Kidney (tissue), 22 donors: ENCODE results near the gene RPS5. TPM values are rescaled to one million over a fixed set of nuclear protein-coding genes. Genes with fewer than 3 reads are reported as not detected.

ENCODE experiments used
- DNase-seq, 5 donors: peaks; one replicate each; pipeline ENCODE4 v3.0.0-alpha.2; 2013 to 2020
- FAIRE-seq: peaks from 2 replicates; lab custom pipeline; 2012; peaks lifted over from hg19 to GRCh38; lab: Jason Lieb, UNC
- H3K27ac ChIP-seq, 2 donors: one replicate each; pipeline ENCODE4 v1.7.0; 2013; ENCODE audit warnings: low read depth in 2 of 2, low read length in 2 of 2, inconsistent platforms in 1 of 2
- H3K27me3 ChIP-seq: one replicate; pipeline ENCODE4 v1.7.1; 2013; ENCODE audit warnings: low read length, inconsistent platforms; ENCODE audit not compliant: control insufficient read depth, insufficient read depth
- H3K36me3 ChIP-seq, 3 donors: one replicate each; pipeline versions ENCODE4 v1.7.0 to v1.7.1; 2013; ENCODE audit warnings: low read length in 3 of 3, control low read depth in 1 of 3, inconsistent platforms in 1 of 3; ENCODE audit not compliant: insufficient read depth in 3 of 3, control insufficient read depth in 2 of 3
- H3K4me1 ChIP-seq, 3 donors: one replicate each; pipeline versions ENCODE4 v1.7.0 to v1.7.1; 2013; ENCODE audit warnings: low read length in 3 of 3, inconsistent platforms in 1 of 3, low read depth in 1 of 3; ENCODE audit not compliant: control insufficient read depth in 2 of 3, insufficient read depth in 2 of 3
- H3K4me3 ChIP-seq, 3 donors: one replicate each; pipeline versions ENCODE4 v1.7.0 to v1.8.1; 2013; ENCODE audit warnings: low read length in 3 of 3, control low read depth in 1 of 3, inconsistent platforms in 1 of 3
- H3K9ac ChIP-seq, 3 donors: one replicate each; pipeline versions ENCODE4 v1.7.0 to v1.7.1; 2013; ENCODE audit warnings: low read length in 3 of 3, control low read depth in 1 of 3, inconsistent platforms in 1 of 3
- H3K9me3 ChIP-seq, 3 donors: one replicate each; pipeline versions ENCODE4 v1.7.0 to v1.7.1; 2013; ENCODE audit warnings: low read length in 3 of 3, control low read depth in 1 of 3, inconsistent platforms in 1 of 3; ENCODE audit not compliant: control insufficient read depth in 2 of 3, insufficient read depth in 1 of 3
- intact Hi-C: fragments of 100-400 bp; cut with DNase I; formaldehyde crosslinking; loops from one replicate; pipeline ENCODE4 v1.11.1; 2022
- long read RNA-seq, 10 donors: library from polyadenylated mRNA in 1 of 10; unstranded in 1 of 10; transcript quantifications; one replicate each; pipeline ENCODE4 v2.0.0 and lab custom pipeline, GENCODE V29; 2021 to 2026
- polyA plus RNA-seq: library from polyadenylated mRNA; stranded (reverse); fragments of 350-450 nt; fragmentation: Illumina TruSeq; extraction: RNeasy Lipid Tissue Mini Kit (QIAGEN cat#74804); gene quantifications from one replicate; pipeline ENCODE4 v1.2.3, GENCODE V29; 2014; ENCODE audit warnings: low read depth, low replicate concordance; ENCODE audit not compliant: insufficient read depth
- total RNA-seq: library from RNA; stranded (reverse); fragmentation: NEBNext Ultra II Directional; extraction: Animal tissue kit (Norgen Biotek cat#: 25700); gene quantifications from one replicate; pipeline ENCODE4 v1.2.1, GENCODE V29; 2021
- TF ChIP-seq, protein P1 (sequence below): IDR thresholded peaks from 3 replicates; pipeline ENCODE4 v1.5.1; 2012; ENCODE audit warnings: mild to moderate bottlenecking, moderate library complexity, borderline replicate concordance; ENCODE audit not compliant: insufficient read depth; ENCODE audit errors: extremely low read depth
- donor health status: control.
- donor health status: control.
- donor health status: control.
- donor health status: control.
- donor health status: control.
- donor health status: DM: yes; HTN: yes; CAD: no.
- donor health status: Normal renal cell carcinoma (clear cell type).

RPS5 gene
- 802 TPM for total RNA-seq
- polyA plus RNA-seq, result 929 TPM
- long read RNA-seq, donor 1, transcript RPS5-207 (1 exons, 1,747 nt), result minor isoform, 17 of 593 reads
- long read RNA-seq, donor 1, transcript RPS5-201 (6 exons, 740 nt), result major isoform, 418 of 593 reads
- long read RNA-seq, donor 1, transcript RPS5-206 (4 exons, 970 nt), result minor isoform, 7 of 593 reads
- long read RNA-seq, donor 1, transcript RPS5-202 (5 exons, 1,520 nt), result minor isoform, 37 of 593 reads
- long read RNA-seq, donor 1, partial matches to known transcripts, result 95 of 593 reads
- long read RNA-seq, donor 1, other reads (novel, unspliced or antisense), result 15 of 593 reads
- long read RNA-seq, donor 2, transcript RPS5-207 (1 exons, 1,747 nt), result minor isoform, 6 of 738 reads
- long read RNA-seq, donor 2, transcript RPS5-202 (5 exons, 1,520 nt), result minor isoform, 32 of 738 reads
- long read RNA-seq, donor 2, transcript RPS5-201 (6 exons, 740 nt), result major isoform, 564 of 738 reads
- long read RNA-seq, donor 2, transcript RPS5-206 (4 exons, 970 nt), result minor isoform, 16 of 738 reads
- long read RNA-seq, donor 2, partial matches to known transcripts, result 105 of 738 reads
- long read RNA-seq, donor 2, other reads (novel, unspliced or antisense), result 8 of 738 reads
- long read RNA-seq, donor 3, transcript RPS5-202 (5 exons, 1,520 nt), result minor isoform, 28 of 798 reads
- long read RNA-seq, donor 3, transcript RPS5-201 (6 exons, 740 nt), result major isoform, 619 of 798 reads
- long read RNA-seq, donor 3, transcript RPS5-207 (1 exons, 1,747 nt), result minor isoform, 13 of 798 reads
- long read RNA-seq, donor 3, transcript RPS5-208 (2 exons, 523 nt), result minor isoform, 8 of 798 reads
- long read RNA-seq, donor 3, partial matches to known transcripts, result 108 of 798 reads
- long read RNA-seq, donor 3, other reads (novel, unspliced or antisense), result 14 of 798 reads
- long read RNA-seq, donor 4, transcript RPS5-201 (6 exons, 740 nt), result major isoform, 409 of 473 reads
- long read RNA-seq, donor 4, transcript RPS5-202 (5 exons, 1,520 nt), result minor isoform, 23 of 473 reads
- long read RNA-seq, donor 4, transcript RPS5-206 (4 exons, 970 nt), result minor isoform, 6 of 473 reads
- long read RNA-seq, donor 4, partial matches to known transcripts, result 33 of 473 reads
- long read RNA-seq, donor 4, other reads (novel, unspliced or antisense), result 0 of 473 reads
- long read RNA-seq, donor 5, transcript RPS5-201 (6 exons, 740 nt), result major isoform, 36 of 37 reads
- long read RNA-seq, donor 5, partial matches to known transcripts, result 0 of 37 reads
- long read RNA-seq, donor 5, other reads (novel, unspliced or antisense), result 0 of 37 reads
- long read RNA-seq, donor 6, transcript RPS5-201 (6 exons, 740 nt), result major isoform, 1,533 of 2,169 reads
- long read RNA-seq, donor 6, transcript RPS5-207 (1 exons, 1,747 nt), result minor isoform, 39 of 2,169 reads
- long read RNA-seq, donor 6, transcript RPS5-202 (5 exons, 1,520 nt), result minor isoform, 143 of 2,169 reads
- long read RNA-seq, donor 6, transcript RPS5-206 (4 exons, 970 nt), result minor isoform, 17 of 2,169 reads
- long read RNA-seq, donor 6, partial matches to known transcripts, result 392 of 2,169 reads
- long read RNA-seq, donor 6, other reads (novel, unspliced or antisense), result 38 of 2,169 reads
- long read RNA-seq, donor 7, transcript RPS5-202 (5 exons, 1,520 nt), result minor isoform, 12 of 262 reads
- long read RNA-seq, donor 7, transcript RPS5-201 (6 exons, 740 nt), result major isoform, 227 of 262 reads
- long read RNA-seq, donor 7, partial matches to known transcripts, result 20 of 262 reads
- long read RNA-seq, donor 7, other reads (novel, unspliced or antisense), result 2 of 262 reads
- long read RNA-seq, donor 8, transcript RPS5-202 (5 exons, 1,520 nt), result minor isoform, 55 of 746 reads
- long read RNA-seq, donor 8, transcript RPS5-201 (6 exons, 740 nt), result major isoform, 530 of 746 reads
- long read RNA-seq, donor 8, transcript RPS5-206 (4 exons, 970 nt), result minor isoform, 7 of 746 reads
- long read RNA-seq, donor 8, transcript RPS5-207 (1 exons, 1,747 nt), result minor isoform, 20 of 746 reads
- long read RNA-seq, donor 8, partial matches to known transcripts, result 113 of 746 reads
- long read RNA-seq, donor 8, other reads (novel, unspliced or antisense), result 16 of 746 reads
- long read RNA-seq, donor 9, transcript RPS5-202 (5 exons, 1,520 nt), result minor isoform, 36 of 368 reads
- long read RNA-seq, donor 9, transcript RPS5-207 (1 exons, 1,747 nt), result minor isoform, 6 of 368 reads
- long read RNA-seq, donor 9, transcript RPS5-201 (6 exons, 740 nt), result major isoform, 250 of 368 reads
- long read RNA-seq, donor 9, partial matches to known transcripts, result 62 of 368 reads
- long read RNA-seq, donor 9, other reads (novel, unspliced or antisense), result 6 of 368 reads
- long read RNA-seq, donor 10, transcript RPS5-207 (1 exons, 1,747 nt), result minor isoform, 20 of 677 reads
- long read RNA-seq, donor 10, transcript RPS5-202 (5 exons, 1,520 nt), result minor isoform, 52 of 677 reads
- long read RNA-seq, donor 10, transcript RPS5-206 (4 exons, 970 nt), result minor isoform, 16 of 677 reads
- long read RNA-seq, donor 10, transcript RPS5-201 (6 exons, 740 nt), result major isoform, 407 of 677 reads
- long read RNA-seq, donor 10, partial matches to known transcripts, result 178 of 677 reads
- long read RNA-seq, donor 10, other reads (novel, unspliced or antisense), result 0 of 677 reads

DNA sequence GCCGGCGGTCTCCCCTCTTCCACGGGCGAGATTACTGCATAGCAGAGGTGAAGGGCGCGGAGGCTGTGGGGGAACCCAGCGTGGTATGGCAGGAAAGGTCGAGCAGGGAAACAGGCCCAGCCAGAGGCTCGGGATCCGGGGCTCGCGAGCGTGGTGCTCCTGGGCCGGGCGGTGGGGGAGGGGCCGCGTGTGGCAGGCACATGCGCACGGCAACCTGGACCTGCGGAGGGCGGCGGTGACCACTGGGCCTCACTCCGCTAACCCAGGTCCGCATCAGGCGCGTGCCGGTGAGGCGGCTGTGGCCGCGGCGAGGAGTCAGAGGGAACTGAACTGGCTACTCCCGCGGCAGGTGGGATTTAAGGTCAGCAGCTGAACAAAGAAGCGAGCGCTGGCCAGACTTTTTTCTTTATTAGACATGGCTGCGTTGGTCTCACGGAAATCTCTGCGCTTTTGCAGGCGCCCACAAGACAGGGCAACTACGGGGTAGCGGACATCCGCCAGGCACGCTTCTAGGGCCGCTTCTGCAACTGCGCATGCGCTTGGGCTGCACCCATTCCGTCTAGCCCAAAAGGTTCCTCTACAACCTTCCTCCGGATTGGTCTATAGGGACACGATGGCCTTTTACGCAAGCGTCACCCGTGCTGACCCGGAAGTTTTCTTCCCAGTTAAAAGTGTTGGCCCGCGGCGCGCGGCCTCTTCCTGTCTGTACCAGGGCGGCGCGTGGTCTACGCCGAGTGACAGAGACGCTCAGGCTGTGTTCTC, at the start of gene RPS5:
TSS of gene RPS5 (plus strand) at position 694 of the 762 bp plus-strand sequence. CDS start 869 bp downstream, outside the sequence.
- Histone ChIP-seq H3K9ac (peak within 1 kb of the TSS; percentile 82 to 93 (median 91)), H3K27ac (peak within 1 kb of the TSS; percentile 97), H3K4me3 (peak within 1 kb of the TSS; percentile 87 to 98 (median 88)), H3K9me3 (no peaks in the 10 kb centered on the region), H3K4me1 (peaks cover 3 to 16% (median 7%) of the 10 kb centered on the region in 3 donors), H3K27me3 (no peaks in the 10 kb centered on the region), H3K36me3 (peaks cover 0 to 18% (median 2%) of the 10 kb centered on the region in 3 donors)
- FAIRE-seq, result peak; percentile 32
- intact Hi-C loops, result no loop called here
- TF ChIP-seq, protein P1, sequence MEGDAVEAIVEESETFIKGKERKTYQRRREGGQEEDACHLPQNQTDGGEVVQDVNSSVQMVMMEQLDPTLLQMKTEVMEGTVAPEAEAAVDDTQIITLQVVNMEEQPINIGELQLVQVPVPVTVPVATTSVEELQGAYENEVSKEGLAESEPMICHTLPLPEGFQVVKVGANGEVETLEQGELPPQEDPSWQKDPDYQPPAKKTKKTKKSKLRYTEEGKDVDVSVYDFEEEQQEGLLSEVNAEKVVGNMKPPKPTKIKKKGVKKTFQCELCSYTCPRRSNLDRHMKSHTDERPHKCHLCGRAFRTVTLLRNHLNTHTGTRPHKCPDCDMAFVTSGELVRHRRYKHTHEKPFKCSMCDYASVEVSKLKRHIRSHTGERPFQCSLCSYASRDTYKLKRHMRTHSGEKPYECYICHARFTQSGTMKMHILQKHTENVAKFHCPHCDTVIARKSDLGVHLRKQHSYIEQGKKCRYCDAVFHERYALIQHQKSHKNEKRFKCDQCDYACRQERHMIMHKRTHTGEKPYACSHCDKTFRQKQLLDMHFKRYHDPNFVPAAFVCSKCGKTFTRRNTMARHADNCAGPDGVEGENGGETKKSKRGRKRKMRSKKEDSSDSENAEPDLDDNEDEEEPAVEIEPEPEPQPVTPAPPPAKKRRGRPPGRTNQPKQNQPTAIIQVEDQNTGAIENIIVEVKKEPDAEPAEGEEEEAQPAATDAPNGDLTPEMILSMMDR, result no peak
- peak; percentile 97 to 99 (median 99) for DNase-seq

DNA sequence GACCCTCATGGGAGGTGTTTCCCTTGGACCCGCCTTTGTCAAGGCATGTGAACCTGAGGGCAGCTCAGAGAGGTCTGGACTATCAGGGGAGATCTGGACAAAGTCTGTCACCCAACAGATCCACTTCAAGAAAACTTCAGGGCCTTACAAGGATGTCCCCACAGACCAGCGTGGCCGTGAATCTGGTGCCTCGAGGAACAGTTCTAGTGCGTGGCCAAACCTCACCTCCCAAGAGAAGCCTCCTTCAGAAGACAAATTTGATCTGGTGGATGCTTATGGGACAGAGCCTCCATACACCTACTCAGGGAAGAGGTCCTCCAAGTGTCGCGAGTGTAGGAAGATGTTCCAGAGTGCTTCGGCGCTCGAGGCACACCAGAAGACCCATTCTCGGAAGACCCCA, 48.7 kb upstream of the RPS5 start:
- DNase-seq (no peak), FAIRE-seq (no peak)
- Histone ChIP-seq H3K27me3 (no peaks in the 10 kb centered on the region), H3K4me1 (no peaks in the 10 kb centered on the region), H3K9ac (no peak overlapping the region), H3K9me3 (no peaks in the 10 kb centered on the region), H3K4me3 (no peak overlapping the region), H3K27ac (no peak overlapping the region), H3K36me3 (peaks cover 0 to 10% (median 7%) of the 10 kb centered on the region in 3 donors)
- intact Hi-C loops, result no loop called here
- TF ChIP-seq, protein P1, result no peak
